K562 (cell line): Measurements from ENCODE around the gene ZC3H10. TPM values are rescaled to one million over a fixed set of nuclear protein-coding genes. Genes with fewer than 3 reads are reported as not detected.

ENCODE experiments used
- AFF1 ChIP-seq, 2 experiments: fragments of 450-650 bp; IDR thresholded peaks; 2 replicates each; pipeline ENCODE4 v1.6.1; 2018; ENCODE audit warnings: mild to moderate bottlenecking in 2 of 2, low read depth in 1 of 2; ENCODE audit not compliant: partially characterized antibody in 2 of 2
- EHMT2 ChIP-seq: fragments of 450-650 bp; IDR thresholded peaks from 2 replicates; pipeline ENCODE4 v1.6.1; 2018; ENCODE audit warnings: antibody characterized with exemption
- ELF4 ChIP-seq: fragments of 450-650 bp; formaldehyde crosslinking; IDR thresholded peaks from 2 replicates; pipeline ENCODE4 v1.4.0; 2022; ENCODE audit warnings: missing genetic modification characterization
- GTF2E2 ChIP-seq: fragments of 200-800 bp; sonication (Bioruptor generic); IDR thresholded peaks from 2 replicates; pipeline ENCODE4 v1.6.1; 2016; ENCODE audit warnings: missing genetic modification characterization, missing compliant biosample characterization
- HDAC1 ChIP-seq, 2 experiments: fragments of 450-650 bp; IDR thresholded peaks; 2 replicates each; pipeline ENCODE4 v1.6.1; 2016 to 2017; ENCODE audit warnings: inconsistent platforms in 1 of 2, mild to moderate bottlenecking in 1 of 2, moderate library complexity in 1 of 2
- HDAC8 ChIP-seq: fragments of 450-650 bp; IDR thresholded peaks from 2 replicates; pipeline ENCODE4 v1.6.1; 2016; ENCODE audit warnings: mild to moderate bottlenecking, missing genetic modification characterization, moderate library complexity, missing compliant biosample characterization
- HMG20A ChIP-seq: fragments of 450-650 bp; formaldehyde crosslinking; conservative IDR thresholded peaks from 2 replicates; pipeline ENCODE4 v1.4.0; 2020; ENCODE audit warnings: mild to moderate bottlenecking, mixed read lengths
- HOXB6 ChIP-seq: fragments of 250-450 bp; sonication (Bioruptor Pico); IDR thresholded peaks from 2 replicates; pipeline ENCODE4 v1.5.1; 2022; ENCODE audit warnings: mild to moderate bottlenecking, borderline replicate concordance
- KLF10 ChIP-seq: fragments of 250-450 bp; sonication (Bioruptor Pico); IDR thresholded peaks from 2 replicates; pipeline ENCODE4 v1.6.1; 2021; ENCODE audit warnings: matching md5 sums
- KLF13 ChIP-seq: fragments of 450-650 bp; IDR thresholded peaks from 2 replicates; pipeline ENCODE4 v1.6.1; 2016; ENCODE audit warnings: missing genetic modification characterization, low read depth, mild to moderate bottlenecking, missing compliant biosample characterization, moderate library complexity, borderline replicate concordance
- MNT ChIP-seq, 2 experiments: fragments of 450-650 bp; conservative IDR thresholded peaks; 2 replicates each; pipeline ENCODE4 v1.6.1; 2017; ENCODE audit warnings: mild to moderate bottlenecking in 2 of 2, moderate library complexity in 2 of 2
- SFPQ ChIP-seq: fragments of 200-400 bp; formaldehyde crosslinking; IDR thresholded peaks from 2 replicates; pipeline ENCODE4 v1.6.1; 2017; ENCODE audit warnings: mild to moderate bottlenecking, low read depth, low read length, moderate library complexity
- SMAD1 ChIP-seq: fragments of 150-350 bp; IDR thresholded peaks from 2 replicates; pipeline ENCODE4 v1.6.1; 2014; ENCODE audit warnings: low read length, low read depth; ENCODE audit not compliant: partially characterized antibody
- SMARCA4 ChIP-seq: fragments of 450-650 bp; IDR thresholded peaks from 2 replicates; pipeline ENCODE4 v1.6.1; 2016
- SMARCC2 ChIP-seq: fragments of 450-650 bp; IDR thresholded peaks from 2 replicates; pipeline ENCODE4 v1.6.1; 2017; ENCODE audit warnings: antibody characterized with exemption, moderate library complexity, mild to moderate bottlenecking, low read depth
- SP1 ChIP-seq: sonication (generic); formaldehyde crosslinking; IDR thresholded peaks from 2 replicates; pipeline ENCODE4 v1.8.1; 2022; ENCODE audit warnings: mild to moderate bottlenecking, missing genetic modification reagents
- TCFL5 ChIP-seq: fragments of 250-450 bp; sonication (Bioruptor Pico); conservative IDR thresholded peaks from 2 replicates; pipeline ENCODE4 v1.6.1; 2021; ENCODE audit warnings: mild to moderate bottlenecking, moderate library complexity, matching md5 sums
- TFAM ChIP-seq: fragments of 250-450 bp; sonication (Bioruptor Pico); conservative IDR thresholded peaks from 2 replicates; pipeline ENCODE4 v1.5.0; 2021; ENCODE audit warnings: mild to moderate bottlenecking, moderate library complexity
- ZC3H4 ChIP-seq: sonication (generic); formaldehyde crosslinking; IDR thresholded peaks from 2 replicates; pipeline ENCODE4 v1.9.0; 2021; ENCODE audit warnings: missing genetic modification reagents, borderline replicate concordance
- ZFP30 ChIP-seq: fragments of 250-450 bp; sonication (Bioruptor Pico); IDR thresholded peaks from 2 replicates; pipeline ENCODE4 v1.8.0; 2022; ENCODE audit warnings: moderate library complexity, mild to moderate bottlenecking, inconsistent platforms, borderline replicate concordance
- polyA plus RNA-seq, 8 experiments: library from polyadenylated mRNA; depleted of rRNA in 4 of 8; stranded (reverse) in 5 of 8; unstranded in 3 of 8; fragments of >200 nt; fragmentation: Nextera tagmentation in 2 of 8; fragmentation: Illumina TruSeq in 1 of 8; extraction: Ambion mirVana in 2 of 8; extraction: Trizol in 1 of 8; gene quantifications; 2 replicates each; pipeline versions ENCODE4 v1.2.1 to v1.2.3, GENCODE V29; 2011 to 2014; ENCODE audit warnings: inconsistent platforms in 1 of 8, missing spikeins in 1 of 8
- total RNA-seq, 7 experiments: library from RNA; depleted of rRNA in 6 of 7; stranded (reverse); fragments of >200 nt in 6 of 7; fragmentation: Illumina TruSeq in 2 of 7; extraction: Trizol in 2 of 7; gene quantifications; 2 replicates each; pipeline versions ENCODE4 v1.2.1 to v1.2.3, GENCODE V29; 2011 to 2021; ENCODE audit warnings: low replicate concordance in 1 of 7

ZC3H10 gene
- total and polyA plus RNA-seq, 9 of the 15 experiments (the other 6 are each of a cell fraction or from before 2014, with no cell fraction given), result 0.31 to 4.1 (median 1.6) TPM

- TF ChIP-seq MNT (conservative IDR thresholded peaks at IDR 0.05) (peak in 1 of 2 experiments; percentile 43; a peak in 2 of 4 replicates), SMARCA4 (peak; percentile 59), SMARCC2 (0 out of 2 replicates have a peak, but pooled peaks have one; percentile 40), AFF1 (IDR thresholded peaks at IDR 0.05; ENCODE audit: low read depth in 1 of 2, partially characterized antibody in 2 of 2) (peak; percentile 55 to 91), ZFP30 (no peak), KLF13 (tag) (no peak), SP1 (peak; percentile 19; the same call in 1 of the 2 replicates), TFAM (CRISPR knock-in tag) (no peak), TCFL5 (CRISPR knock-in tag) (0 out of 2 replicates have a peak, but pooled peaks have one; percentile 29), ELF4 (CRISPR knock-in tag) (peak; percentile 99), KLF10 (no peak), HDAC1 (IDR thresholded peaks at IDR 0.05) (peak in 1 of 2 experiments; percentile 71; a peak in 2 of 4 replicates), SFPQ (no peak), HMG20A (CRISPR knock-in tag) (no peak), HDAC8 (no peak), GTF2E2 (peak; percentile 60; the same call in 1 of the 2 replicates), ZC3H4 (CRISPR knock-in tag) (no peak), SMAD1 (peak; percentile 76), HOXB6 (CRISPR knock-in tag) (peak; percentile 86; the same call in 1 of the 2 replicates), EHMT2 (no peak; the same call in 1 of the 2 replicates)
Observed at GRCh38 chr12:56158029-56158925, 40.2 kb downstream of the ZC3H10 start, which contains the start of gene MYL6 (continued).
